Mesenteric fat pad (tissue), 1 donor: ENCODE measurements around the gene FBXO7. TPM values are rescaled to one million over a fixed set of nuclear protein-coding genes. Genes with fewer than 3 reads are reported as not detected.

Experiments
- DNase-seq: peaks from one replicate; pipeline ENCODE4 v3.0.0-alpha.2; 2020; ENCODE audit warnings: low spot score
- total RNA-seq: library from RNA; stranded (reverse); fragmentation: NEBNext Ultra II Directional; extraction: Animal tissue kit (Norgen Biotek cat#: 25700); gene quantifications from one replicate; pipeline ENCODE4 v1.2.1, GENCODE V29; 2021
- donor health status: DM: yes; HTN: yes; CAD: no.

Gene FBXO7
- total RNA-seq, 1 donor from 2014 or later: 73.3 TPM

DNA sequence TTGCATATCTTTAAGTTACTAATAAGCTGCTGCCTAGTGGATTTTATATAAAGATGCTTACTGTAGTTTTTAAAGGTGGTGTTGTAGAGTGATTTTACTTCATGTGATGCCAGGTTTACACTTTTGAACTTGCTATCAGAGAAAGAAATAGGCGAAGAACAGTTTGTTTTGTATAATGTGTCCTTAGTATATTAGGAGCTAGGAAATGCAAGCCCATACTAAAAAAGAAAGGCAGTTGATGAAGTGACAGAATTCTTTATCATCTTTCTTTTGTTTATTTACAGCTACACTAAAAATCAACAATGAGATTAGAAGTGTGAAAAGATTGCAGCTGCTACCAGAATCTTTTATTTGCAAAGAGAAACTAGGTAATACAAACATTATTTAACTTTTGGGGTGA, 12.8 kb downstream of the FBXO7 start:
- no peak for DNase-seq

DNA sequence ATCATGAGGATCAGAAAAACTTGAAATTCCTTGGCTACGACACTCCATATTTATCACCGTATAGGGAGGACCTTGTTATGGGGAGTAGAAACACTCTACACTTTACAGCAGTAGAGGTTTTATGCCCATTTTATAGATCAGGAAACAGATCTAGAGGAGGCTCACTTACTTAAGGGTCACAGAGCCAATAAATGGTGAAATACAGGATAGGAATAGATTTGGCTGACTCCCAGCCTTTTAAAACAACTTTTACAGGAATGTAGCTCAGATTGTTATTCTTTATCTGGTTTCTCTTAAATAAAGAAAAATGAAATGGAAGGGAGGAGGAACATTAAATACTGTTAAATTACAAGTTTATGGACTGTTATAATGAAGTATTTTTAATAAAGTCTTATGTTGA, 14.8 kb downstream of the FBXO7 start:
- no peak for DNase-seq

DNA sequence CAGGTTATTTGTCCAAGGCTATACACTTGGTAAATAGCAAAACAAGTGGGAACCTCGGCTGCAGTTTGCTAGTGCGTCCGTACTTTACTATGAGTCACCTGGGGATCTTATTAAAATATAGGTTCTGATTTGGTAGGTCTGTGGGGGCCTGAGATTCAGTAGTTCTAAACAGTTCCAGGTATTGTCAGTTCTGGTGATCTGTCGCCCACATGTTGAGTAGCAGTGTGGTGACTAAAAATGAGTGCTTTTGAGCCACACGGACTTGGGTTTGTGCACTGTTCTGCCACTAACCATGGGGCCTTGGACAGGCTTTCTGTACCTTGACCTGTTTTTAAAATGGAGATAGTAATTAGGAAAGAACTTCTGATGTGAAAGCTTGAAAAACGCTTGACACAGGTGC, 15.7 kb downstream of the FBXO7 start:
- no peak for DNase-seq

DNA sequence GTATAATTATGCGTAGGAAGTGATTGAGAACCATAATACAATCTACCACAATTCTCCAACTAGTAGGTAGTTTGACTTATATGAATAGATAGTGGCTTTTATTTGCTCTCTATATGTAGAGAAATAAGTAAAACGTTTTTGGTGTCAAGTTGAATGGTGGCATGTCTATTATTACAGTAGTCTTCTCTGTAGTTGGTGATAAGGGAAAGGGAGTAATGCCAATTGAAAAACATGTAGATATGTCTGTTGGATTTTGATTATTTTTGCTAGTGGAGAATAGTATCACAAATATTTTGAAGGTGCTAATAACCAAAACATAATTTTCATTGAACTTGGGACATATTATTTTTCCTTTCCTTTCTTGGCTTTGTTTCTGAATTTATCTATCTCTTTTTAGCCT, 17.5 kb downstream of the FBXO7 start:
- DNase-seq: no peak

DNA sequence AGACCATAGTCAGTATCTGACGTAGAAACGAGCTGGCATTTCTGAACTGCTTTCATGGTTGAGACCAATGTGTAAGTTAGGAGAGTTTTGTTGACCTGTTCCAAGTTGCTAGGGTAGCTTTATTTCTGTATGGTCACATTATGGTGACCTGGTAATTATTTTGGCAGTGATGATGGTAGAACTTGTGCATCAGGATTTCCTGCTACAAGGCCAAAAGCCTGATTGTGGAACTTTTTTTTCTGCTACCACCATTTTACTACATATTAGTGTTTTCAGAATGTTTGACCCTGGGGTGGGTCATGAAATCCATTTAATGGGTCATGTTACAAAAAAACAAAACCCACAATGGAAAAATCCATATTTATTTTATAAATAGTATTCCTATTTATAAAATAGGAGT, 18.9 kb downstream of the FBXO7 start:
- no peak for DNase-seq

DNA sequence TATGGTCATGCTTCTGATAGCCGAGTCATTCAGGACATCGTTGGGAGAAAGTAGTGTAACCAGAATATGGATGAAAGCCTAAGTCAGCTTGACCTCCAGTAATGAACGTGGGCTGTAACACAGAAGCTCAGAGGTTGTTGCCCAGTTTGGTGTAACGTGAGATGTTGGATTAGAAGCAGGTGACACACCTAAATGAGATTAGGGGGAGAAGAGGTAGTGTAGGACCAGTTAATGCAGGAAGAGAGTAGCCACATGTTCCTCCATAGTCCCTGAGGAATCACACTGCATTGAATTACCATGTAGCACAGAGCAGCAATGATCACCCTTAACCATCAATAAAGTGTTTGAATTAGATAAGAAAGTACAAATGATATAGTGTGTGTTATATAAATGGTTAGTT, 20.4 kb downstream of the FBXO7 start:
- no peak for DNase-seq

DNA sequence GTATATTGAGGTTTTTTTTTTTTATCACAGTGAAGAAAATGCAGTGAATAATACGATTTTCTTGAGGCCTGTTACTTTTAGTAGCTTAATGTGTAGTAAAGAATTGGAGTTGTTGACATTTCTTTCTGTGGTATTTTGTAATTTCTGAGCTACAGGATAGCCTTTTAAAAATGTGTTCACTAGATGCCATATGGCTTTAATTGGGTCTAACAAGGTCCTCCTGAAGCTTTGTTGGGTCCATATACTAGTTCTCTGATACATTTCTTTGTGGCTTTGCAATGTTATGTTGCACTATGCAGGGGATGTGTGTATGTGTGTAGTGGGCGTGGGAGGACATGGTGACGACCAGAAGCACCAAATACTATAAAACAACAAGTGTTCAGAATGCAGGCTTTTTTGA, 25.1 kb downstream of the FBXO7 start:
- DNase-seq: no peak

DNA sequence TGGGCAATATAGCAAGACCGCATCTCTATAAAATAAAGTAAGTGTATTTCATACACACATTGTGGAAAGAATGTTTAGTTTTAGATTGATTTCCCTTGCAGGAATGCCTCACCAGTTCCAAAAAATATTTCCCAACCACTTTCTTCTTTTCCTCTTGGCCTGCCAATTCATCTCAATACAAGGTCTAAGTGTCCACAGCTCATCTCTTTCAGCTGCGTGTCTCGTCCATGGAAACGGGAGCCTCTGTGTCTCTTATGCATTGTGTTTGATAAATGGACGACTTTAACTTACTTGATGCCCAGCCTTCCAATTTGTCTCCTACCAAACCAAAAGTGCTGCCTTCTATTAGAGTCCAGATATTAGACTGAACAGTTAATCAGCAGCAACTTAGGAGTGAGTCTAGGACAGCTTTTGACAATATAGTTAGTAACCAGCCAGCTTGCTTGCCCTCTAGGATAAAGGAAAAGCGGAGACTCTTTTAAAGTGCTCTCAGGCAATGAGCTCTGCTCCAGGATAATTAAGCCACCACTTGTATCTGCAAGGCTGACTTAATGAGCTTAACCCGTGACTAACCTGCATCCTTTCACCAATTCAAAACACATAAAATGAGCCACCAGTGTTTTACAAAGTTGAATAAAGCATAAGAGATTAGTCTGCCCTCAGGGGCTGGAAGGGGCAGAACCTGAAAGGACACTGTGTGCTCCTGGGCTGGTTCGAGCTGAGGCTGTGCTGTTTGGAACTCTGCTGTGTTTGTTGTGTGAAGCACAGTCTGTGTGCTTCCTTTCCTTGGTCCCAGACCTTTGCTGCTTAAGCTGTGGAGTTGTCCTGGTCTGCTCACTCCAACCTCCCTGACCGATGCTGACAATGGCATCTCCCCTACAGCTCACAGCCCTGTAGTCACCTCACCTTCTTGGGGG, 27.5 kb downstream of the FBXO7 start:
- no peak for DNase-seq

DNA sequence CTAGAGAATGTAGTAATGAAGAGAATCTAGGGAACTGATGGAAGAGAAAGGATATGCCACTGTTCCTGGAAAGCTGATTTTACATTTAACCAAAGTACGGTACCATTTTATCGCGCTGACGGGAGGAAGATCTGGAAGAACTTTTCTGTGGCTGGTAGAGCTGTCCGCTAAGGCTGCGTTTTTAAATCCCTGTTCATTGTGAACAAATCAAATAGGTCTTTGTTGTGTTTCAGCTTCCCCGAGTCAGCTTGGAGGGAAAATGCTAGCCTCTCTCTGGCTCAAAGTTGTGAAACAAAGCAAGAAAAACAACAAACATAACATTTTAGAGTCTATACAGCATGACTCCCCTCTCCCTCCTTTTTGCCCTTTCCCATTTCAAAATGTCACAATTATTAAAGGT, 34.4 kb downstream of the FBXO7 start:
- DNase-seq: no peak

DNA sequence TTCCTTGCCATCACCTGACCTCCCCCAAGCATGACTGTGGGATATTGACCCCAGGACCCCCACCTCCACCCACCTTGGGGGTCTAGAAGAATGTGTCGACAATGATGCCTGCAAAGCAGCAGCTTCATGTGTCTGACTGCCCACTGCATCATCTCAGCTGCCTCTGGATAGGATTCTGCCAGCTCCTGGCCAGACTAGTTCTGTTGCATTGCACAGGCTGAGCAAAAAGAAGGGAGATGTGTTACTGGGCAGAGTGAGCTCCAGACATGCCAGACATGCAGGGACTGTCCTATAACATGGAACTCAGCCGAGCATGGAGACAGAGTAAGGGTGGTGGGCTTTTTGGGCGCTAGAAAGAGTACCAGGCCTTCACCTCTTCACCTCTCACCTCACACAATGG, 36.7 kb downstream of the FBXO7 start:
- no peak for DNase-seq

DNA sequence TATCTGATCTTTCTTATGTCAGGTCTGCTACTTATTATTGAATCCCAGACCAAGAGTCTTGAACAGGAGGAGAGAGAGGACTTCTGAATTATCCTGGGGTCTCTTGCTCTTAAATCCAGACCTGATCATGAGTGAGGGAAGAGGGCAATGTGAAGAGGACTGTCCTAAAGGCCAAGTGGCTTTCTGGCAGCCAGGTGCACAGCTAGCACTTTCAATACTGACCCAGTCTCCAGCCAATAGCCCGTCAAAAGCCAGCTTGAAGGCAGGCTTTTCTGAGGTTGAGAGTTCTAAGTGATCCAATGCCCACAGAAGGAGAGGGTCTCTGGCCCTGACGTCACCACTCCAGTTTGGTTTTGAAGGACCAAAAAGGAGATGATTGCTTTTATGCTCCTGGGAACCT, 37.2 kb downstream of the FBXO7 start:
- no peak for DNase-seq

DNA sequence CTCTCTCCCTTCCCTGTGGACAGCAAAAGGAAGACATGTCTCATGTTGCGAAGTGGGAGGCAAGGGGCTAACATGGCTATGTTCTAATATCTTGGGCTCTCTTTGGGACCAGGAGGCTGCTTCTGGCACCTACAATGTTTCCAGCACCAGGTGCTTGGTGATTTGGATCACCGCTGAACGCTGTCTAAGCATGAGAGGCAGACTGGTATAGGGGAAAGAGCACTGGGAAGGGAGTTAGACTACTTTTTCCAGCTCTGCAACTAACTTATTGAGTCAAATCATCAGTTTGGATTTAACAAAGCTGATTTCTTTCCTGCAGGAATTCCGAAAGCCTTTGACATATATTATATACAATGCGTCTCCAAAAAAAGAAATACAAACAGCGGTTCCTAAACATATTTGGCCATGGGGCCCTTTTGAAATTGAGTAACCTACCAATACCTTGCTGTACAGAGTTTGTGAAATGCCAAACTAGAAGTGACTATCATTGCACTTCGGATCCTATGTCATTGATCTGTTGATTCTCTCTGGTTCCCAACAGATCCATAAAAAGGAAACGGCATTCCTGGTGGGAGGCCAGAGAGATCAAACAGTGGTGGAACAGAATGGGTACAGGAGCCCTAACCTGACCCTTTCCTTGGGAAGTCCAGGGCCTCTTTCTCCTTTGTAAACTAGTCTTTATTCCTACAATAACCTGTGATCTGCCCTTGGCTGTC, 37.8 kb downstream of the FBXO7 start:
- no peak for DNase-seq

DNA sequence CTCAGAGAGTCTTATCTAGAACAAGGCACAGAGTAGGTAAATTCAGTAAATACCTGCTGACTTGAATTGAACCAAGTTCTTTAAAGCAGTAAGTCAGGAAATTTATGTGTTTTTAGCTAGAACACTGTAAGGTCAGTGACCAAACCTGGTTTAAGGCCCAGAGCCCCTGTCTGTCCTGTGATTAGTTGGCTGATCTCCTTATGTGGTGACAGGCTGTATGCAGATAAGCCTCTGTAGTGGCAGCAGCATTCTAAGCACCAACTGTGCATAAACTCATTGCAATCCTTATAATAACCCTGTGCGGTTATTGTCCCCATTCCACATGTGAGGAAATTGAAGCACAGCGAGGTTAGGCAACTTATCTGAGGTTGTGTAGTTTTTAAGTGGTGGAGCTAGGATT, 40.5 kb downstream of the FBXO7 start:
- DNase-seq: no peak

DNA sequence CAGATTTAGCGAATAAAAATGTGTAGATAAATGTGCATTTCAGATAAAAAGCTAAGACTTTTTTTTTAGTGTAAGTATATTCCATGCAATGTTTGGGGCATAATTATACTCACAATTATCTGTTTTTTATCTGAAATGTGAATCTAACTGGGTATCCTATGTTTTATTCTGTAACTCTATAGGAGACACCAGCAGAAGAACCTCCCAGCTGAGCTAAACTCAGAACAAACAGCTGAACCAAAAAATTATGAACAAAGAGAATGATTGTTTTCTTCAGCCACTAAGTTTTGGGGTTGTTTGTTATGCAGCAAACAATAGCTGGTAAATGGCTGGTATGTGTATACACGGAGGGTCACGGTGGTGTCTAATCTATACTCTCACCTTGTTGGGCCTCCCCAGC, 42.9 kb downstream of the FBXO7 start:
- no peak for DNase-seq

DNA sequence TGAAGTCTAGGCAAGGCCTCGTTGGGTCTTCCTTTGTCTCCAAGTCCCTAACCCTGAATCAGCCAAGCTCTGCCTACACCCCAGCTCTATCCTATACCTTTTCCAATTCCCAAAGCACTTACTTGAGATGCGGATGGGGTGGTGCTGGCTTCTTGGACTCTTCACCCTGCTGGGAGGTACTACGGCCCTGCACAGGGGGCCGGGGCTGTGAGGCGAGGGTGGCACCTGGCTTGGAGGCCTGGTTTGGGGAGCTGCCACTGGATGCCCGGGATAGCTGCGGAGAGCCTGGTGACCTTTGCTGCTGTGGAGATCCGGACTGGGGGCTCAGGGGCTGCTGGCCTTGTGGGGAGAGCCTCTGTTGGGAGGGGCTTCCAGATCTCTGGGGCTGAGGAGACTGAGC, 43.3 kb downstream of the FBXO7 start:
- no peak for DNase-seq

DNA sequence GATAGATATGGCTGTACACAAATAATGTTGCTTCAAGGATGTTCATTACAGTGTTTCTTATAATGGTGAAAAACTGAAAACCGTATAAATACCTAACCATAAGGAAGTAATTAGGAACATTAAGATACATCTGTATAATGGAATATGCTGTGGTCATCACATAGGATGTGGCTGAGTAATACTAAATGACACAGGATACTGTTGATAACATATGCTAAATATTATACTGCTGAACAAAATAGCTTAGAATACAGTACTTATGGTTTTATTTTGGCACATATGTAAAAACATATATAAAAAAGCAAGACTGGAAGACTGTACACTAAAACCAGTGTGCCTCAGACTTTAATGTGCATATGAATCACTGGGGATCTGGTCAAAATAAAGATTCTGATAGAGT, 43.8 kb downstream of the FBXO7 start:
- DNase-seq: no peak

DNA sequence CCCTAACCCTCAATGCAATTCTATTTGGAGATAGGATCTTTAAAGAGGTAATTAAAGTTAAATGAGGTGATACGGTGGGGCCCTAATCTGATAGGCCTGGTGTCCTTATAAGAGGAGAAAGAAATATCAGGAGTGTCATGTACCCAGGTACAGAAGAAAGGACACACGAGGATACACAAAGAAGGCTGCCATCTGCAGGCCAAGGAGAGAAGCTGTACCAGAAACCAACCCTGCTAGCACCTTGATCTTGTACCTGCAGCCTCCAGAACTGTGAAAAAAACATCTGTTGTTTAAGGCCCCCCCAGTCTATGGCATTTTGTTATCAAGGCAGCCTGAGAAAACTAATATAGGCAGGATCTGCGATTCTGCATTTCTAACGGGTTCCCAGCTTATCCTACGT, 44.2 kb downstream of the FBXO7 start:
- no peak for DNase-seq

DNA sequence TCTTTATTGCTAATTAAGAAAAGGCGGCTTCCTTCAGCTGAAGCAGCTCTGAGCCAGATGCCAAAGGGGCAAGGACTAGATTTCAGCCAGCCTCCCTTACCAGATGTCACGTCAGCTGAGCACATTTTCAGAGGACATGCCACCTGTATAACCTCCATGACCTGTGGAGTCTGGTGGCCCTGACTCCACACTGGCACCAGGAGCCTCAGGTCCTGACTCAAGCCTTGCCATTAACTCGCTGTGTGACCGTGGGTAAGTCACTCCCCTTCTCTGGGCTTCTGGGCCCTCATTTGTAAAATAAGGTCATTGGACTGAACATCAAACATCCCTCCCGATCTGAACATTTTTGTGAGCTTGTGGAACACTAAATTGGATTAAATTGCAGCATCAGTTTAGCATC, 46.0 kb downstream of the FBXO7 start:
- no peak for DNase-seq

DNA sequence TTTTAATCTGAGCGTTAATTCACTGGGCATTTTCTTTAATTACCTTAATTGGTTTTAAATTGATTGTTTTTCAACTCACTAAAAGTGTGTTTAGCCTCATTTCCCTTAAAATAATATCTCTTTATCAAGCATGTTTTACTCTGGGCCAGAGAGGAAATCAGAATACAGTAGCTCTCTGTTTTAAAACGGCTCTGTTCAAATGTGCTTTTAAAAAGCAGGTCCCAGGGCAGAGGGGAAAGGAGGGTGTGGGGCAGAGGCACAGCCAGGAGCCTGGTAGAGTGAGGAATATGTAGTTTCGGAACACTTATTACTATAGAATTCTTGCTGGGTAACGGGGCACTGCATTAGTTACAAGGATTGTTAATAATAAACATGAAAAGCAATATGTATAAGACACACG, 47.6 kb downstream of the FBXO7 start:
- DNase-seq: no peak

DNA sequence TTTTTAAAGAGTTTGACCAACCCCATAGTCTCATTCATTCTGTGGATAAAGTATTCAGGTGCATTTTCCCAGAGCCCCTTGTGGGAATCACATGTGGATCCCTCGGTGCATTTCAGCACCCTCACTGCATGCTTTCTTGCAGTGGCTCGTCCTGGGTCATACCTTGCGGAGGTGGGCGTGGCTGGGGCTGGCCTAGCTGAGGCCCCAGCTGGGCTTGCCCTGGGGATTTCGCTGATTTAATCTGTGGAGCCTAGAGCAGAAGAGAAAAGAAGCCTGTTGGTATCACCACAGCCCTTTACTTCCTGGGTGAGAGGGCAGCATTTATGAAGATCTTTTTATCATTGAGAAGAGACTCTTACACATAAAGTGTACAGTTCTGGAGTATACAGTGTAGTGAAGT, 53.1 kb downstream of the FBXO7 start:
- no peak for DNase-seq

DNA sequence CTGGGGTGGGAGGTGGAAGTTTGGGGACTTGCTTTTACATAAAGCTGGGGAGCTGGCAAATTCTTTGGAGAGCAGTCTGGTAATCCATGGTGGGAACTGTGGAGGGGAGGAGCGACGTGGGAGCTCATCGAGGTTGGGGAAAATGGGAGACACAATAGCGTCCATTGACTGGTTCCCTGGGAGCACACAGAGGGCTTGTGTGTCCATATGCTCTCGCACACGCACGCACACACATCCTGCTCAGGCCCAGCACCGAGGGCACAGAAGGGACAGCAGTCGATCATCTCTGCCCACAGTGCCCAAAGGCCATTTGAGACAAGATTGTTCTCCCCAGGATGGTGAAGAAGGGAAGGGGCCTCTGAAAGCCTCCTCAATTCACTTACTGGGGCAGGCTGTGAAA, 53.7 kb downstream of the FBXO7 start:
- no peak for DNase-seq

DNA sequence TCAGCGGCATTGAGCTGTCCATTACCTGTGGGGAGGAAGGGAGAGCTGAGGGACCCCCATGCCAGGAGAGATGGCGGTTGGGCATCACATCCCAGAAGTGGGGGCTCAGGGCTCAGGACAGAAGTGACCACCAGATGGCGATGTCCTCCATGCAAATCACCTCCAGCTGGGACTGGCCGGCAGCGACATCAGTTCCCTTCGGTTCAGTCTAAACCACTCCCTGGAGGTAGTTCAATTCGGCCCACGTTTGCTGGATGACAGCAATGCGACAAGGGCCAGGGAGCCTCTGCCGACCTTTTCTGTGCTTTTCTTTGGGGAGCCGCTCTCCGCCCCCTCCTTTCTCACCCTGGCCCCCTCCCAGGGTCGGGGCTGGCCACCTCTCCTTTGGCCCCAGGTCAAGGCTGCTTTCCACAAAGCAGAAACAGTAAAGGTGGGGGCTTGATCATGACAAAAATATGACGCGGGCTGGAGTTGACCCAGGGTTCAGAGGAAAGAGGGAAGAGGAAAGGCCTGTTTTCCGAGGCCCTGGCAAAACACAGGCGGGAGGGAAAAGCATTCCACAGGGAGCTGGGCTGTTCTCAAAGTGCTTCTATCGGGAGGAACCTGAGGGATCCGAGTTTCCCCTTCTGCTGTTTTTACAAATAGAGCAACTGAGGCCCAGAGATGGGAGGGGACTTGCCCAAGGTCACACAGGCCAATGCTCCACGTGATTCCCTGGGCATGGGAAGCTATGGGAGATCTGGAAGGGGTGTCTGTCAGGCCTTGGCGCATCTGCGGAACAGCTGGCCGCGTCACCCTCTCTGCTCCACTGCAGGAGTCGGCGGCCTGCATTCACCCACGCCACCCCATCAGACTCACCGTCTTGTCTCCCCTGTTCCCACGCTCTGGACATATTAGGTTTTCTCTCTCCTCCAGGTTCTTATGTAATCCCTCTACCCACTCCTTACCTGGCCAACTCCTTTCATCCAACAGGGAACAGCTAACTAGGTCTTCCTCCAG, 54.7 kb downstream of the FBXO7 start:
- peak; percentile 94 for DNase-seq
